ENCODE measurements around the gene CSGALNACT2.

CSGALNACT2 gene

DNA sequence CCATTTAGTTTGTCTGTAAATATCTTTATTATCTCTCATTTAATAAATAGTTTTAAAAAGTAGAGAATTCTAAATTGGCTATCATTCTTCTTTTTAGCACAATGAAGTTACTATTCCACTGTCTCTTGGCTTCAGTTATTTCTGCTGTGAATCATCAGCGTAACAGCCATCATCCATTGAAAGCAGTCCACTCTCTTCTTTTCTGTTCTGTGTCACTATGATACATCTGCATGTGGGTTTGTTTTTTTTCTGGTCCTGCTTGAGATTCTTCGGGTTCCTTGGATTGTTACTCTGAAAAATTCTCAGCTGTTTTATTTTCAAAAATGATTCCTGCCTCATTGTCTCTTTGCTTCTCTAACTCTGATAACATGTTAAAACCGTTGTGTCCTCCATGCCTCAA, 52.5 kb downstream of the CSGALNACT2 start:
- DNase-seq: no peak

DNA sequence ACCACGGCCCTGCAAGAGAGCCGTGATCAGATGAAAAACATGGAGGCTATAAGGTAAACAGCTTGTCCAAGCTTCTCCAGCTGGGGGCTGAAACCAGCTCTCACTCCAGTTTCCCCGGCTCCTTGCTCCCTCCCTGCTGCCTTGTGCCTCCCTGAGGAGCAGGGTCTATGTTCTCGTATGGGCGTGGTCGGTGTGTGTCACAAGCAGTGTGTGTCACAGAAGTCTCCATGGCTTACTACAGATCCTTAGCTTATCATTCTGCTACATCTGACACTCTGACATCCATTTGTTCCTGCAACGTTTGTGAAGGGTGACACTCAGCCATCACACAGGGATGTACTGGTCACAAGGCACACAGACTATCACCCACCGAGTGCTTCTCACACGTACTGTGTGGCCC, 54.6 kb downstream of the CSGALNACT2 start:
- DNase-seq: peak; percentile 33

DNA sequence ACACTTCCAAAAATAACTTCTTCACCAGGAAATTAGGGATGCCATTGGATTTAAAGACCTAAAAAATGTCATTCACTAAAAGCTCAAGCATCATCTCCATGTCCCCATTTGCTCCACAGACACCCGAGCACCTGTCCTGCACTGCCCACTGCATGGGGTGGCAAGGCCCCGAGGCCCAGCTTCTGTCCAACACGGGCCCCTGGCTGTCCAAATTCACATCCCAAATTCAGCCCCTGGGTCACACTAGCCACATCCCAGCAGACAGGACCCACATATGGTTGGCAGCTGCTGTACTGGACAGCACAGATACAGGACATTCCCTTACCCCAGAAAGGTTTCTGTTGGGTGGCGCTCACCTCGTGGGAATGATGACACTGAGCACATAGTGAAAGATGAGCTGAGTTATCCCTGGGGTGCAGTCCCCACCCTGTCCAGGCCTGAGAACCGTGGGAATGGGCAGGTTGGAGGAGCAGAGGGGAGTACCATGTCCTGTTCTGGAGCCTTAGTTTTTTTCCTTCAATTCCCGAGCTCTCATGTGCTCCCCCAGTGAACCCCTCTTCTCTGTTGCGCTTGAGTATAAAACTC, 55.3 kb downstream of the CSGALNACT2 start:
- no peak for DNase-seq

DNA sequence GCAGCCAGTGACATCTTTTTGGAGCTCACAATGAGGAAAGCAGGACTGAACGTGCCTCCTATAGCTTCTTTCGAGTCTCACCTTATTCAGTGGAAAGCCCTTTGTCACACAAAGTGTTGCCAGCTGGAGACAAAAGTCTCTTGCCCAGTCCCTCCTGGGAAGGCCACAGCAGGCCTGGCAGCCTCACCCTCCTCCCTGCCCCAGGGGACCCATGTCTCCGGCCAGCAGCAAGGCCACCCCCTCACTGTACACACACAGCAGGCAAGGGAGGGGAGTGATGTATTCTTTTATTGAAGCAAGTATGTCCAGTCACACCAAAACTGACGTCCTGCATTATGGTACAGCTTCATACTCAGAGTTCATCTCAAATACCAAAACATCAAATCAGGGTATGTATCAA, 56.0 kb downstream of the CSGALNACT2 start:
- no peak for DNase-seq

DNA sequence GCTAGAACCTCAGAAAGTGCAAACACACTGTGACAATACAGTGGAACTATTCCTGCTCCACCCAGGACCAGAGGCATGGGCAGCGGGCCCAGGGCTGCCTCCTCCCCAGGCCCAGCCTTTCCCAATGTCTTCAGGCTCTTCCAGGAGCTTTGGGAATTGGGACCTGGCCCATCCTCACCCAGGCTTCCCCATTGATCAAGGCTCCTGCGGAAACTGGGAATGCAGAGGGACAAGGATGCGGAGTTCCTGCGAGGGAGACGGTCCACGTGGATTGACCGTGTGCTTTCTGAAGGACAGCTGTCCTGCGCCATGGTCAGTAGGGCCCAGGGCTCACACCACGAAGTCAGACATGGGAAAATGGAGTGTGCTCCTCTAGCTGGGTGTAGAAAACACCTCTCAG, 56.6 kb downstream of the CSGALNACT2 start:
- no peak for DNase-seq

DNA sequence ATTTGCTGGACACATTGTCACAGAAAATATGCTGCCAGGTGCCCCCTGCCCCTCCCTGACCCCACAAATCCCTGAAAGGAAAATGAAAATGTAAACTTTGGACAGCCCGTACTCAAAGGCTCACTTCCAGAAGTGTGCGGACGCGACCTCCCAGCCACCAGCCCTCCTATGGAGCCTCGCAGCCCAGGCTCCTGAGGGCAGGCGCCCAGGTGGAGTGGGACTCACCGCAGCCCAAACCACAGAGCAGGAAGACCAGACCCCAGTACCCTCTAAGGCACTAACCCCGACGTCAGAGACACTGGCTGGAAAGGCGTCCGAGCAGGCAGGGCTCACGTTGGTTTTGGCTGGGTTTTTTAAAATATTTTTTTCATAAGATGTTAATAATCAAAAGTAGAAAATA, 57.3 kb downstream of the CSGALNACT2 start:
- DNase-seq: no peak

DNA sequence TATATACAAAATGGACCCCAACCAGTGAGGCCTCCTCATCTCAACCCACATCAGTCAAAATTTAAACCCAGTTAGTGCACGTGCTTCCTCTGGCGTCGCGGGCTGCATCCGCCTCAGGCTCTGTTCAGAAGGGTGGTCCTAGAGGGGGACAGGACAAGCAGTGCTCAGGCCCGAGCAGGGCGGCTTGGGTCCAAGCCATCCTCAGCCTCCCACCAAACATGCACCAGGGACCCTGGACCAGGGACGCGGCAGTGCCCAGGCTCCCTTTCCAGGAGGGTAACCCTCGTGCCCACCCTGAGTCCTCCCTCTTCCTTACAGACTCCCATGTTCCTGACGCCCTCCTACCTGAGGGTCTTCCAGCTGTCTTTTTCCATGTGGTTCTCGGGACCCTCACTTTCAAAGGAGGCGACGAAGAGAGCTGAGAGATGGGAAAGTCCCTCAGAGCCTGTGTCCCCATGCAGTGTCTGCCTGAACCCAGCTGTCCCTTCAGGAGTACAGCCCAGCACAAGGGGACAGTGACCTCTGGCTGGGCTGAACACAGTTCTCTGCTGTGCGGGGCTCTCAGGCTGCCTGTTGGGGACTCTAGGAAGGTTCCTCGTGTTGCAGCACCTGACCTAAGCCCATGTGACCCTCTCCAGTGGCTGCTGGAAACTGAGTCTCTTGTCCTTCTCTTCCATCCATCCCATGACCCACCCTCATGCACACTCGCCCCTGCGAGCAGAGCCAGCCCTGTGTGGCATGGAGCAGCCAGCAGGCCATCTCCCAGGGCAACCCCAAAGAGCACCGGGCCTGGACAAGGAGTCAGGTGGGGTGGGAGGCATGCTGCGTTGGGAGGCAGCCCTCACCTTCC, 58.1 kb downstream of the CSGALNACT2 start:
- no peak for DNase-seq

DNA sequence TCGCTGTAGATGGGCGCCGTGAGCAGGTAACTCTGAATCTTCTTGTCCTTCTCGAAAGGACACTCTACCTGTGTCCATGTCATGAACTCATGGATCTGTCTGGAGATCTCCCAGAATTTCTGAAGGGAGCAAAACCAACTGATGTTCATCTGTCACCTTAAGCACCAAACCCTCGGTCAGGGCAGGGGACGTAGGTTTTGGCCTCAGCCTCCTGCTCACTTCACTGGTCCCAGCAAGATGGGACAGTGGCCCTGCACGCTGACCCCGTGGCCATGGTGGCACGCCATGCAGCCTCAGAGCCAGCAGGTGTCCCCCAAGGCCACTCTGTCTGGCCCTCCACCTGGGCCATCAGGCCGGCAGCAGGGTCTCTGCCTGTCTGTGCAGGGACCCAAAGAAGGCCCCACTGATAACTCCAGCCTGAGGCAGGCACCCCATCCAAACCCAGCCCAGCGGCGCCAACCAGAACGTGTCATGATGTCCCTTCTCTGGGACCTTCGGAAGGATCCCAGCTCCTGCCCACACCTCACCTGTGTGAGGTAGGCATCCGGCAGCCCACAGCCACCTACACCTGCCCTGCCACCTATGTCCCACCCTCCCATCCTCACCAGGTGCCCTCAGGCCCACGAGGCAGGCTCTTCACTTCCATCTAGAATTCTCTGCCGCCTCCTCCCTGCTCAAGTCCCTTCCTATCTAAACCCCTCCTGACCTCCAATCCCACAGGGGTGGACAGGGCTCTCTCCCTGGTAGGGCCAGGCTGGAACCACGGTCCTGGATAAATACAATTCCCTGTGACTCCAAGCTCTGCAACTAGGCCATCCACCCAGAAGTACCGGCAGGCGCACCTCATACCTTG, 59.0 kb downstream of the CSGALNACT2 start:
- no peak for DNase-seq

DNA sequence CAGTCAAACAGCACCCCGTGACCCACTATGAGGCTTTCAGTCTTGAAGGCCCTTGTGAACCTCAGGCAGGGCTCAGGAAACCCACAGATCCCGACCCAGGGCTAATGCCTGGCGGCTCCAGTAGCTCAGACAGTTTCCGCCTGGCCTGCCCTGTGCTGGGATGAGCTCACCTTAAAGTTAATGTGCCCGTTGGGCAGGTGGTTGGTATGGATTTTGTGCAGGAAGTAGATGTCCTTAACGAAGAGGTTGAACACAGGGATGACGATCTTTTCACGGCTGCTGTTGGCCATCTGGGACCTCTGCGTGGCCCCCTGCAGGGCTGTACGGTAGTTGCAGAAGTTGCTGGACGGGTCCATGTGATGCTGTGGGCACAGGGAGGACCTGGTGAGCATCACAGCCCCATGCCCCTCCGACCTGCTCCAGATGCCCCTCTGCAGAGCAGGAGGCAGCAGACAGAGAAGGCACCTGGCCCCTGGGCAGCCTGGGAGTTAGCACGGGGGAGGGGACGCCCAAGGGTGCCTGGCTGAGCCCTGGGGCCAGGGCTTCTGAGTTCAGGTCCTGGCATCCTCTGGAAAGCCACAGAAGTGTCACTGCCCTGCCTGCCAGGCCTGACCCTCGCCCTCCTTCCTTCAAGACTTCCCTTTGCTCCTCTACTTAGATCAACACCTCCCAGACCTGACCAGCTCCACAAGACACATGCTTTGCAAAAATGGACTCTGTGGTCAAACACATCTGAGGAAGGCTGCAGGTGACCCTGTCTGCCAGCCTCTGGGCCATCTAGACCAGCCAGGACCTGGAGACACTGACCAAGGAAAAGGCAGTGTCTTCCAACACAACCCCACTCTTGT, 59.8 kb downstream of the CSGALNACT2 start:
- peak; percentile 62 for DNase-seq

DNA sequence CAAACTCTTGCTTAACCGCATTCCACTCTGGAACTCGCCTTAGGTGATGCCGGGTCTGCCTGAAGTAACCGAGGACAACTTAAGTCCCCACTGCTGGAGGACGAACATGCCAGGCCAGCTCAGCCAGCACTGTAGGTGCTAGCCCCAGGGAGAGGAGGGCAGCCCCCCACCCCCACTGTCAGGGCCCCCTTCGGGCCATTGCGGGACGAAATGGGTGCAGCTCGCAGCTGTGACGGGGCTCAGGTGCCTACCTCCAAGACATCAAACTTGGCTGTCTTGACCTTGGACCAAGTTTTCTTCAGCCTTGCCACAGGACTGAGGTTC, 60.4 kb downstream of the CSGALNACT2 start:
- no peak for DNase-seq

DNA sequence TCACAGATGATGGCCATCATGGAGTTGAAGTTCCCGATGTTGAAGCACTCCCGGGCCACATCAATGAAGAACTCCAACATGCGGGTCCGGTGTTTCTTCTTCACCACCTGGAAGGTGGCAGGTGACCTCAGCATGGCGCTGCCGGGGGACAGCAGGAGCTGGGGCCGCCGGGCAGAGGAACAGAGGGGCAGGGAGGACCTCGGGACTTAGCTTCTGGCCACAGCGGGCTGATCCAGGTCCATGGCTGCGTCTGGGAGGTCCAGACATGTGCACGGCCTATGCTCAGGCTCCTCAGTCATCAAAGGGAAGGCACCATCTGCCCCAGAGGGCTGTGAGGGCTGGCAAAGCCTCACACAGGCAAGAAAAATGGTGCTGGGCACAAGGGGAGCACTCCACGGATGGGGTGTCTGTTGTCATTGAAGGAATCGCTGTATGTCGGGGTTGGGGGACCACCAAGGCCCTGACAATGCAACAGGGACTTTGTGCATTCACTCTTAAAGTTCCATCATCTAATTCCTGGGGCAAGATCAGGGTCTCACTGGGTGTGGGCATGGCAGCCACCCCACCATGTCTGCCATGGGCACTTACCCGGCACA, 60.9 kb downstream of the CSGALNACT2 start:
- DNase-seq: no peak

DNA sequence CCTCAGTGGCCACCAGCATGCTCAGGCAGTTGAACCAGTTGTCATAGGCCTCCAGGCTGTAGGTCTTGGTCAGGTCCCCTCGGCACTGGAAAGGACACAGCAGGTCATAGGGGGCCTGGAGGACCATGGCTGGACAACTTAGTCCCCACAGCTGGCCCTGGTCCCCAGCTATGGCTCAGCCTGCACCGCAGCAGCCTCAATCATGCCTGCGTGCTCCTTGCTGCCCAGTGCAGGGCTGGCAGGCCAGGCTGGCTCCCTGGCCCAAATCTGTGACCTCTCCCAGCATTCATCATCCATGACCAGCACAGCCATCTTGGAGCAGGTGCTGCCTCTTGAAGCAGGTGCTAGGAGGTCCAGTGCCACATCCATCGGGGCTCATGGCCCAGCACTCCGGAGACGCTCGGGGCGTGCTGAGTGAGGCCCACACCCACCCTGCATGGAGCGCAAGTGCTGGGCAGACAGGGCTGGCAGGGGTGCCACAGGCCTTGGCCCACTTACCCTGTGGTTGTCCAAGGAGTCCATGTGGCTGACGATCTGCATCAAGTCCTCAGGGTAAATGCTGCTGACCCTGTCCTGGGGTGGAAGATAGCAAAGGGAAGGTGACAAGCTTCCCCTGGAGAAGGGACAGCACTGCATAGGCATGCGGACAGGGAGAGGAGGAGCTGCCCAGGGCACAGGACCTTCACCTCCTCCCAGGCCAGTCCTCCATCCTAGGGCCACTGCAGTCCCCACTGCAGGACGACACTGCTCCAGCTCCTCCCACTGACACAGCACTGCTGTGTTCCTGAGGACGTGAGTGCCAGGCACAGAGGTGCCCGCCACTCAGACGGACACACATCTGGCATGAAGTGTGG, 61.7 kb downstream of the CSGALNACT2 start:
- no peak for DNase-seq

DNA sequence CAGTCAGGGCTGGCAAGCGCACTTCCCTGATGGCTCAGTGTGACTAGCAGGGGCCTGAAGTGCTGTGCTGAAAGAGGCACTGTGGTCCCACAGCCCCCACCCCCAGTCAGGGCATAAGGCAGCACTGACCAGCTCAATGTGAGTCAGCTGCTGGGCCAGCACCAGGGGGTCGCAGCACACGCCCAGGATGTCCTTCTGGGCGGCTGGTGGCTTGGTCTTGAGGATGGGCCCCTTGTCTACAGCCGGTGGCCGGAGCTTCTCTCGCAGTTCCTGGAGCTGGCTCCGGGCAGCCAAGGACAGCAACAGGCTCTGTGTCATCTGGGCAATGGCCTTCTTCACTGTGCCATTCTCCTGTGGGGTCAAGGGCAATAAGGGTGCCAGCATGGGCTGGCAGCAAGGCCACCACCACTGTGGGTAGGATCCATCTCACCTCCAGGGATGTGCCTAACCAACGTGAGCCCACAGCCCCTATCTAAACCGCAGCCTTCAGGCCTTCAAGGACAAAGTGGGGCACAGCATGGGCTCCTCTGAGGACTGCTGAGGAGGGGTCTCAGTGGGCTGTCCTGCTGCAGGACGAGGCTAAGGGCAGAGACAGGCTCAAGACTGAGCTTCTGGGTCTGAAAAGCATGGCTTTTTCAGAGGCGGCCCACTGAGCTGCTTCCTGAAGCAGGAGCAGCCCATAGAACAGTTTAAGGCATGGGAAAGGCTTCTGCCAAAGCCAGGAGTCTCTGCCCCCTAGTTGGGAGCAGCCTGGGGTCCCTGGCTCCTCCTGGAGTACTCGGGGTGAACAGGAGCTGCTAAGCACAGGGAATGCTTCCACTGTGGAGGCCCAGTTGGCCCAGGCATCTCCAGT, 62.5 kb downstream of the CSGALNACT2 start:
- DNase-seq: no peak

DNA sequence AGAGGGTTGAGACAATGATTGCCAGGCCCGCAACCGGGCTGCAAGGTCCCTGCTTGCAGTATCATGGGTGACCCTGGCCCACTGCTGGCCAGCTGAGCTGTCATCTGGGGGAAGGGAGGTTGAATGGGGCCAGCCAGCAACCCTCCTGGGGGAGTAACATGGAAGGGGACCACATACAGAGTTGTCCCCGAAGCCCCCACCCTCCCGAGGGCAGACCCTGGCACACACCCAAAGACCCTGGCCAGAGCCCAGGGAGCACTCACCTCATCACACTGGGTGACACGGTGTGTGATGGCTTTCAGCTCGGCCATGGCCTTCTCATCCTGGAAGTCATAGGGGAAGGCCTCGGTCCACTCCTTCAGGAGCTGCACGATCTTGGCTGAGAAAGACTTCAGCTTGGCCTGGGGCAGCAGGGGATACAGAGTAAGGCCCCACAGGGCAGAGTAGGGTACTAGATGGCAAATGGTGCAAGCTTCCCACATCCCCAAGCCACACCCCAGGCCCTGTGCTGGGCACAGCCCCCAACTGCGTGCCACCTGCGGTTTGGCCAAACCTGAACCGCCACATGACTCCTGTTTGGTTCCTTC, 63.4 kb downstream of the CSGALNACT2 start:
- peak; percentile 76 for DNase-seq

DNA sequence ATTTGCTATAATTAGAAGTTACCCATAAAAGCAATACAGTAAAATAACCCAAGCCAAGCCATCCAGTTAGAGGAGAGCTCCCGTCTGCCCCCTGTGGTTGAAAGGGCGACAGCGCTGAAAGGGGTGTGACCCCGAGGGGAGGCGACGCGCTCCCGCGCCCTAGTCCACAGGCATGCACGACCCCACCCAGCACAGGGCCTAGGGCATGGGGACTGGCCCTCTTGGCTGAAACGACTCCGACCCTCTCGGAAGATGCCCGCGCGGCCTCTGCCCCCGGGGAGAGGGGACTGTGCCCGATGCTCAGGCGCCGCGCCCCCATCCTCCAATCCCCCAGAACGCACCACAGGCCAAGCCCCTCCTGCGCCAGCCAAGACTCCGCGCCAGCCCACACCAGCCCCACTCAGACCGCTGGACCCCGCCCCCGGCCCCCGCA, 64.0 kb downstream of the CSGALNACT2 start:
- peak; percentile 89 for DNase-seq

DNA sequence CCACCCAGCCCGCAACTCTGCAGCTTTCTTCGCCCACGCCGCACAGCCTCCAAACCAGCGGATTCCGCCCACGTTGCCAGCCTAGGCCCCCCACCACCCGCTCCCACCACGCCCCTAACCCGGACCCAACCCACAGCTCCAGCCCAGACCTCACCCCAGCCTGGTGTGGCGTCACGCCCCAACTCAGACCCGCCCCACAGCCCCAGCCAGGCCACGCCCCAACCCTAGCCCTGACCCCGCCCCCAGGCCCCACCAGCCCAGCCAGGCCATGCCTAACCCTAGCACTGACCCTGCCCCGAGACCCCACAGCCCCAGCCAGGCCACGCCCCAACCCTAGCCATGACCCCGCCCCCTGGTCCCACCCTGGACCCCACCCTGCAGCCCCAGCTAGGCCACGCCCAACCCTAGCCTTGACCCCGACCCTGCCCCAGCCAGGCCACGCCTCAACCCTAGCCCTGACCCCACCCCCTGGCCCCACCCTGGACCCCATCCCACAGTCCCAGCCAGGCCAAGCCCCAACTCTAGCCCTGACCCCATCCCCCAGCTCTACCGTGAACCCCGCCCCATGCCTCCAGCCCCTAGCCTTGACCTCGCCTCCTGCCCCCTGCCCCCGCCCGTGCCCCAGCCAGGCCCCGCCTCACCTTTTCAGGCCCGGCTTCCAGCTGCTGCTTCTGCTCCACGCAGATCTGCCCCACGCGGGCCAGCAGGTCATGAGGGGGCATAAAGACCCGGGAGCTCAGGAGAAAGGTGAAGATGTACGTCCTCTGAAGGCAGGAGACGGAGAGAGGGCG, 64.6 kb downstream of the CSGALNACT2 start:
- DNase-seq: peak; percentile 78

DNA sequence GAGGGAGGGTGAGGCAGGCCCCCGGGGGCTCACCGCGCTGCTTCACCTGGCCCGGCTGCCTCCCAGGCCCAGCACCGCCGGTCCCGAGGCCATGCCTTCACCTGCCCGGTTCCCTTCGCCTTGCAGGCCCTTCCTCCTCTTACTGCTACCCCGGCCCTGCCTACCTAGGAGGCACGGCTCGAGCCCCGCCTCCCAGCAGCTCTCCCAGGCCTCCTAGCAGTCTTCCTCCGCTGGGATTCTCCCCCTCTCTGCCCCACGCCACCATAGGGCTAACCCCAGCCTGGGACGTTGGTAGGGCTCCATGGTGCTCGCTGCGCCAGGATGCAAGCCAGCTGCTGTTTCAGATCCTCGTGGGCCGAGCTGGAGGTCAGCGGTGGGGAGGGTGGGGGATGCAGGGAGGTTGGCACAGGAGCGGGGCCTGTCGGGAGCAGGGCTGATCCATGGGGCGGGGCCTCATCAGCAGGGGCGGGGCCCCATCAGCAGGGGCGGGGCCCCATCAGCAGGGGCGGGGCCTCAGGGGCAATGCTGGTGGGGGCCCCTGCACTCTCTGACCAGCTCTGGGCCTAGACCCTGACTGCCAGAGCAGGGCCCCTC, 65.3 kb downstream of the CSGALNACT2 start:
- DNase-seq: peak; percentile 46

DNA sequence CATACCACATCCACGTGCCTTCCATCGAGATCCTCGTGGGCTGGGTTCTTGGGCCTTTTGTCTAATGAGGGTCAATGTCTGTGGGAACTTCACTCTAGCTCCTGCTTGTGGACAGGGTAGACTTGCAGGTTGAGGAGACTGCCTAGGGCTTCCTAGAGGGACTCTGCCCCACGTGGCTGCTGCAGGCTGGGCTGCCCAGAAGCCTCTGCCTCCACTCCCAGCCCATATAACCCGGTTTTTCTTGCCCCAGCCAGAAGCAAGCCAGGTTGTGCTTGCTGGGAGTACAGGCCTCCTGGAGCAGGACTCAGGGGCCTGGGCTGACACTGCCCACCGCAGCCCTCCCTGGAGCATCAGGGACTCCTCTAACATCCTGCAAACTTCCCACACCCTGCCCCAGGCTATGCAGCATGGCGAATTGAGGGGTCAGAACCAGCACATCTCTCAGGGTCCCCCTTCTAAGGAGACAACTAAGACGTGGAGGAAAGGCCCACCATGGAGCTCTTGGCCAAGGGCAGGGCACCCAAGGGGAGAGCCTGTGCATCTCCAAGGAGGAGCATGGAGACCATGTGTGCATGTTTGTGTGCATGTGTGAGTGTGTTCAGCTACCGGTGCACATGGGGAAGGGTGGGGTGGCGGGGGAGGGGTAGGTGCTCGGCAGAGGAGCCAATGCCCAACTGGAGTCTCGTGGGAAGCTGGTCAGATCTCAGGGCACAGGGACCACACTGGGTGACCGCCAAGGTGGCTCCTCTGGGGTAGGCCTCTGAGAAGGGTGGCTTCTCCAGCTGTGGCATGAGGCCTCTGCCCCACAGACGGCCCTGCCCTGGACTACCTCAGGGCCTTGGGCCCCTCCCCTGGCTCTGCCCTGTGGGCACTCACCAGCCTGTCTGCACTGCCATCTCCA, 66.0 kb downstream of the CSGALNACT2 start:
- DNase-seq: peak; percentile 58
